ENCODE data around the gene HS3ST1.
A peak's percentile ranks its signal among the peaks of the same experiment; 100 is the strongest.

HS3ST1 gene

DNA sequence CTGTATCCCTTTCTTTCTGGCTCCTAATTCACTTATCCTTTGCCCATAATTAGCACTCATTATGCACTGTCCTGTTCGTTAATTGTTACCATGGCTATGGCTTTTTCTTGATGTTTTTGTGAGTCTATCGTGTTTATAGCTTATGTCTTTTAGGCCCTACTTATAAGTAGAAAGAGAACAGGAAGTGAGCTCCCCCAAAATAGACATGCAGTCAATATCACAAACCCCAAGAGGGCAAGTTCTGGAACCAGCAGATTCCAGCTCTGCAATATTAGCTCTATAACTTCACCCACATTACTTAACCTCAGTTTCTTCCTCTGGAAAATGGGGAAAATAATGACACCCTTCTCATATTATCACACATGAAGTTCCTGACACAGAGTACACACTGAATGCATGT, 7.4 kb upstream of the HS3ST1 start:
- intact Hi-C loops (cut with DNase I) = no loop called here

DNA sequence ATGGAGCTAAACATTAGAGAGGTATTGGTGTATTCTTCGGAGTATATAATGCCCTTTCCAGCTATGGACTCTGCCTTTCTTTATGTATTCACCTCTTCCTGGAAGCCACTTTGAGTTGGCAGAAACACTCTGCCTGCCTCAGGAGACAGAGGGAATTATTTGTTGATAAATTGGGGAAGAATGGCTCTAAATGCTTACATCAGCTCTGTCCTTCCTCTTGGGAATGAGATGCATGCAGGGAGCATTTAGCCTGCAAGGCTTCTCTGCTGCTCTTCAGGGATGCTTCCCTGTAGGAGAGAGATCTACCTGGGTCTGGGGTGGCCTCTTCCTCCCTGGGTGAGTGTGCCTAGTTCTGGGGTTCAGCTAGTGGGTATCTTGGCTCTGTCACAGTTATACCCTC, 6.9 kb upstream of the HS3ST1 start:
- intact Hi-C loops (cut with DNase I) = no loop called here
- DNase-seq = no peak

More for the DNA sequence above, 7.4 kb upstream of the HS3ST1 start:
- DNase-seq = no peak

DNA sequence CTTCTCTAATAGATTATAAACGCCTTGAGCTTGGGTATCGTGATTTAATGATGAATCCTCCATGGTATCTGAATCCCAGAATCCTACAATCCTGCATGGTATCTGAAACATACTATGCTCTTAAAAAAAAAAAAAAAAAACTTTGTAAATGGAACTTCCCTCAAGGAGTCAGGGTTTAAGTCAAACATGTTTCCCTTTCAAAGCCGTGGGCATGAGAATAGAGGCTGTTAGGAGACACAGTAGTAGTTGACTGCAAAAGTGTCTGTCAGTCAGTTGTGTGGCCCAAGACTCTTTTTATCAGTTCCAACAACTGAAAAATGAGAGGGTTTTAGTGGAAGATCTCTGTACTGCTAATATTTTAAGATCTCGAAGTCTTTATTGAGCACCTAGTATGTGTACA, 2.4 kb upstream of the HS3ST1 start:
- DNase-seq = no peak
- intact Hi-C loops (cut with DNase I) = no loop called here

- intact Hi-C loops (cut with DNase I) = no loop called here
- DNase-seq = no peak
These were observed 1.8 kb upstream of the HS3ST1 start for GRCh38 chr4:11430536-11430935.

DNA sequence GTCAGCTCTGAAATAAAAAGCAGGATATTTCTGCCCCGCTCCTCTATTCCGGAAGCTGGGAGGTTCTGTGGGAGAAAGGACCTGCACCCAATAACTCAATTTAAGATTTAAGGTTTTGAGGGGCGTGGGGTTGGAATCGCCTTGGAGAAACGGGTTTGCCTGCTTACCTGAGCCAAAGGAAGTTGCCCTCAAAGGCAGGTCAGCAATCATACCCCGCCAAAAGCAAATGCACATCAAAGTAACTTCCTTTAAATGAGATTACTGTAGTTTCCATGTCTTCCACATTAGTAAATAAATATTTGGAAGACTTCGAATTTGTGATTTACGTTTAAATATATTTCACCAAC, 978 bp upstream of the HS3ST1 start:
- intact Hi-C loops (cut with DNase I) = loop anchor here (2.0 kb wide), 1 partner anchor 847 kb away; no protein-coding TSS in a partner anchor

GRCh38 chr4:11428899-11429698, 405 bp upstream of the HS3ST1 start:
- intact Hi-C loops (cut with DNase I) = loop anchor here (2.0 kb wide), 1 partner anchor 846 kb away; no protein-coding TSS in a partner anchor
- DNase-seq = peak; percentile 61 to 98 (median 82)

More for the DNA sequence above, 978 bp upstream of the HS3ST1 start:
- DNase-seq = no peak

GRCh38 chr4:11427121-11427996, 1.3 kb downstream of the HS3ST1 start:
- intact Hi-C loops (cut with DNase I) = no loop called here

GRCh38 chr4:11426731-11427120, 2.0 kb downstream of the HS3ST1 start:
- peak in 1 of 10 donors; percentile 72 for DNase-seq
- intact Hi-C loops (cut with DNase I) = no loop called here

More at GRCh38 chr4:11427121-11427996, 1.3 kb downstream of the HS3ST1 start:
- peak in 7 of 10 donors; percentile 39 to 91 (median 53) for DNase-seq

GRCh38 chr4:11426003-11426402, 2.7 kb downstream of the HS3ST1 start:
- intact Hi-C loops (cut with DNase I) = no loop called here
- DNase-seq = no peak

GRCh38 chr4:11424856-11425255, 3.8 kb downstream of the HS3ST1 start:
- intact Hi-C loops (cut with DNase I) = no loop called here
- no peak for DNase-seq

DNA sequence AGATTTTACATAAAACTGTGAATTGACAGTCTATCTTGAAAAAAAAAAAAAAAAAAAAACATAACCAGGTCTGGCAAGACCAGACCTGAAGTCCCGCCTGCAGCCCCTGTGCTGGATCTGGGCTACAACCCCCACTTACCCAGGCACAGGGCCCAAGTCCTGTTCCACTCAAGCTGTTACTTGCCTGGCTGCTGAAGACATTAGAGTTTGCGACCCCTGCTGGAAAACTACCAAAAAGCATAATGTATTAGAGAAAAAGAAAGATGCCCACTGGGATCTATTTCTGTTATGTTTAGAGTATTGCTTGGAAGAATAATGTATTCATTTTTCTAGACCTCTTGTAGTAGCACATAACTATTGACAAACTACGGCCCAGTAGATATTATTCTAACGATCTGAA, 4.7 kb downstream of the HS3ST1 start:
- intact Hi-C loops (cut with DNase I) = no loop called here
- peak in 1 of 10 donors; percentile 70 for DNase-seq

DNA sequence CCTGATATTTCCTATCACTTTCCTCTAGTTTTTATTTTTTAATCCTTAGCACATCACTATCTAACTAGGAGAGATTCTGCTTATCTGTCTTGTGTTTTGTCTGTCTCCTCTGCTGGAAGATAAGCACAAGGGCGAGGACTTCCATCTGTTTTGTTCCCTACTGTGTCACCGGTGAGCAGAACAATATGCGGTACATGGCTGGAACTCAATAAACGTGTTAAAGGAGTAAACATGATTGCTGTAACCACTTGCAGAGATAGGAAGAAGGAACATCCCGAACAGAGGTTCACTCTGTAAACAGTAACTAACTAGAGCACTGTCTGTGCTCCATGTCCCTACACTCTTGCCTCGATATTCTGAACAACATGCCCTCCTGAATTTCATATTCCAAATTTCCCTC, 5.2 kb downstream of the HS3ST1 start:
- DNase-seq = no peak
- intact Hi-C loops (cut with DNase I) = no loop called here

DNA sequence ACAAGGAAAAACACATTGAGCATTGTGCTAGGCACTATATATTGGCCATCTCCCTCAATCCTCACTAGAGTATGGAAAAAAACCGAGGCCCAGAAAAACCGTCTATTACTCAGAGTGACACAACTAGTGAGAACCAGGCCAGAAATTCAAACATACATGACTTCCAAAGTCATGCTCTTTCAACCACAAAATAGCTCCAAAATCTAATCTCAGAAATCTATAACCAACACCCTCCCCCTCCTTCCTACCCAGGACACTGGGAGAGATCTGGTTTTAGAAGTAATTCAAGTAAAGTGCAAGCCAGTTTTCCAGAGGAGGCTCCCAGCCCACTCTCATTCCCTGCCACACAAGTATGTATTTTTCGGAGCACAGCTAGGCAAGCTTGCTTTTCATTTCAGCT, 7.6 kb downstream of the HS3ST1 start:
- DNase-seq = no peak
- intact Hi-C loops (cut with DNase I) = loop anchor here (2.0 kb wide), 1 partner anchor 838 kb away; no protein-coding TSS in a partner anchor

GRCh38 chr4:11420327-11420726, 8.4 kb downstream of the HS3ST1 start:
- intact Hi-C loops (cut with DNase I) = loop anchor here (2.0 kb wide), 1 partner anchor 838 kb away; no protein-coding TSS in a partner anchor
- no peak for DNase-seq

- intact Hi-C loops (cut with DNase I) = no loop called here
- DNase-seq = no peak
These were observed 10.1 kb downstream of the HS3ST1 start for GRCh38 chr4:11418610-11419009.

DNA sequence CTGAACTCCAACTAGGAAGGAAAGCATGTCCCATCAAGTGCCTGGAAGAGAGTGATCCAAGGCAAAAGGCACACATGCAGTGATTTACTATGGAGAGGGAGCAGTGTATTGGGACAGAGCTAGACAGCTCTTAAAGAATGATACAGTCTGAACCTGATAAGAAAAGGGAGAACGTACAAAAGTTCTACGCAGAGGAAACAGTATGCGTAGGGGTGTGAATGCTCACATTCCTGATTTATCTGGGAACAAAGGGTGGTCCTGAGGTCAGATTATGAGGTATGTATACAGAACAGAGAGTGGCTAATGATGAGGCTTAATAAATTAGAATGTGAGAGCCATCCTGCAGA, 12.0 kb downstream of the HS3ST1 start:
- no peak for DNase-seq
- intact Hi-C loops (cut with DNase I) = no loop called here

GRCh38 chr4:11416071-11416766, 12.5 kb downstream of the HS3ST1 start:
- intact Hi-C loops (cut with DNase I) = no loop called here
- no peak for DNase-seq

GRCh38 chr4:11415409-11416070, 13.2 kb downstream of the HS3ST1 start:
- intact Hi-C loops (cut with DNase I) = no loop called here
- no peak for DNase-seq

- DNase-seq = no peak
- intact Hi-C loops (cut with DNase I) = no loop called here
These were observed 16.5 kb downstream of the HS3ST1 start for GRCh38 chr4:11412211-11412610.

DNA sequence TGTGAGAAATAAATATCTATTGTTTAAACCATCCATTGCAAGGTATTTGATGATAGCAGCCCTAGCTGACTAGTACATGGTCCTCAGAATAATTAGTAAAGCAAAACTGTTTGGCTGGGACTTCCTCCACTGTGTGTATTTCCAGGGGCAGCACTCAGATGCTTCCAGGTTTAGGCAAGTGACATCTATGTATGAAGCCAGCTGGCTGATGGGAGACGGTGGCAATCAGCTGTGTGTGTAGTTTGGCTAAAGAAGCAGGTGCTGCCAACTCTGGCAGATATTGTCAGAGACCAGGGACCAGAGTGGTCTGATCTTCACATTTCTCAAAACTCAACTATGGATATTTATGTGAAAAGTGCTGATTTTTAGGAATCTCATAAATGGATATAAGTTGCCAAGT, 19.1 kb downstream of the HS3ST1 start:
- intact Hi-C loops (cut with DNase I) = no loop called here
- DNase-seq = no peak
